ENCODE results near the gene TRMT2B.
"Not testable (repeated sequence)": the region's sequence is repeated elsewhere in the genome, so short reads cannot be mapped to it uniquely, and the experiment has no call there.

The TRMT2B gene

DNA sequence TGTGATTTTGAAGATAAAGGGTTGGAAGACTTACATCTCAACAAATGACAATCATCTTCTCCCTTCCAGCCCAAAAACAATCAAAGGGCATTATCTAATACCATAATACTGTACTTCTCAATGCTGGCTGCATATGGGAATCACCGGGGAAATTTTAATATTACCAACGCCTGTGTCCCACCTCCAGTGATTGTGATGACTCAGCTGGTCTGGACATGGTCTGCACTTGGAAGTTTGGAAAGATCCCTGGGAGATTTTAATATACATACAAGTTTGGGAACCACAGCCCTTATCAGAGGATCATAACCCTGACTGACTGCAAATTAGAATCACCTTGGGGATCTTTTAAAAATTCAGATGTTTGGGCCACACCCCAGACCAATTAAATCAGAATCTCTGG is 52.5 kb downstream of the TRMT2B start:
- DNase-seq: no peak

DNA sequence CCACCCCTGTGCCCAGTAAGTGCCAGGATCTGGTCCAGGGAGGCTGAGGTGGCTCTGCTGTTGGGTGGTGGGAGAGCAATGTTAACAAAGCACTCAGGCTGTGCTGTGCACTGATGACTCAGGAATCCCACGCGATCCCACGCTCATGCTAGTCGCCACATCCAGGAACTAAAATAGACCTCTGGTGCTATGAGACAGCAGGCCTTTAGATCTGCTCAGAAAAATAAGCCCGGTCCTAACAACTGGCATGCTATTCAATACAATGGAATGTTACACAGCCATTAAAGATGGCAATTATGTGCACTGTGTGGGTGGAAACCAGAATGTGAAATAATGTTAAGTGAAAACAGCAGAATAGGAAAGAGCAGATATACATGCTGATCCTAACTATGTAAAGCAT is 56.4 kb downstream of the TRMT2B start:
- DNase-seq: peak; percentile 12

DNA sequence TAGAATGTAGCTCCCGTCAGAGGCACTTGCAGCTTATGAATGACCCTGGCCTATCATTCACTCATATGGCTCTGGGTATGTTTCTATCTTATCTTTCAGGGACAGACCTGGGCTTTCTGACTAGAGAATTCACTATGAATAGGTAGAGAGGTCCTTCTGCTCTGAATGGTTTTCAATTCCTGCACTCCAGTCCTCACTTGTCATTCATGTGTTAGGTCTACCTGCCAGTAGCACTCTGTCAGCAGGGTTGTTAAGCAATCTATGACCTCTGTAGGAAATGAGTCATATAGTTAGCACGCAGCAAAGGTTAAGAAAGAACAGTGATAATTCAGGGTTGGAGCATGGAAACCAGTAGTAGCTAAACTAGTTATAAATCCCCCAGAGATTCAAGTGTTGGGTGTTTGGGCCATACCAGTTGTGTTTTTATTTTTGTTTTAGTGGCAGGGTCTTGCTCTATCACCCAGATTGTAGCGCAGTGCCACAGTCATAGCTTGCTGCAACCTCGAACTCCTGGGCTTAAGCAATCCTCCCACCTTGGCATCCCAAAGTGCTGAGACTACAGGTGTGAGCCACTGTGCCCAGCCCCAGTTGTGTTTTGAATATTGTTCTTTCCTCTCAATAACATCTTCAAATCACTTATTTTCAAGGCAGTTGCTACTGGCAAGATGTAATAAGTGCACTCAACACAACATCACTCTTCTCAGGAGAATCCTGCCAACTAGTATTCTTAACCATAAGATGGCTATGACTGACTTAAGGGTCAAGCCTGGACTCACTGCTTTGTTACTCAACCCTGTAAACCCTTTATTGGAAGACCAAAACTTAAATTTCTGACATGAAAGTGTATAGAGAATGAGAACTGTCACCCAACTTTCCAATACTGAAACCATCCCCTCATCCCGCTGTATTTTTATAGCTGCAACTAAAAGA is 57.3 kb downstream of the TRMT2B start:
- peak; percentile 69 for DNase-seq

DNA sequence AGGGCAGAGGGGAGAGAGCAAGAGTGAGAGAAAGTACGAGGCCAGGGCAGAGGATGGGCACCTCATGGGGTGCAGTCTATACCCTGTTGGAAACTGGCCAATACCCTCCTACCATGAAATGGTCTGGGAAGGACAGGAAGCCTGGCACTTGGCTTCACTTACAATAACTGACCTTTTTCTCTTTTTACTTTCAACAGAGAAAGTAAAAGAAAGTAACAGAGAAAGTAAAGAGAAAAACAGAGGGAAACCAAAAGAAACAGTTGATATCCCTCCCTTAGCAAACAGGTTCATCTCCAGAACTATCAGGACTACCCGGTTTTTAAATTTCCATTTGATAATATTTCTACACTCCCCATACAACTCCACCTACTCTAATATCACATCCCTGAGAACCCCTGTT is 61.8 kb downstream of the TRMT2B start:
- DNase-seq: no peak

DNA sequence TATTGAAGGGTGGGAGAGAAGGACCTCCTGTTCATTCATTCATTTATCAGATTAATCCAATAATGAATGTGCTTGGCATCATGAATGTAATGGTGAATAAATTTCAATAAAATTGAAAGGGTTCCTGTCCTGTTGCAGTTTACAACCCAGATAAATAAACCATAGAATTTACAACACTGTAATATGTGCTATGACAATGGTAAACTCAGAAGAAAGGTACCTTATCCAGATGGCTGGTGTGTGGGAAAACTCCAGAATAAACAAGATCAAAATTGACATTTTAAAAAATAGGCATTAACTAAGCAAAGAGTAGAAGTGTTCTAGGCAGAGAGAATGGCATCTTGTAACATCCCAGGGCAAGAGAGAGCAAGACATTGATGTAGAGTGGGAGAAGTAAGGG is 67.1 kb downstream of the TRMT2B start:
- DNase-seq: no peak

DNA sequence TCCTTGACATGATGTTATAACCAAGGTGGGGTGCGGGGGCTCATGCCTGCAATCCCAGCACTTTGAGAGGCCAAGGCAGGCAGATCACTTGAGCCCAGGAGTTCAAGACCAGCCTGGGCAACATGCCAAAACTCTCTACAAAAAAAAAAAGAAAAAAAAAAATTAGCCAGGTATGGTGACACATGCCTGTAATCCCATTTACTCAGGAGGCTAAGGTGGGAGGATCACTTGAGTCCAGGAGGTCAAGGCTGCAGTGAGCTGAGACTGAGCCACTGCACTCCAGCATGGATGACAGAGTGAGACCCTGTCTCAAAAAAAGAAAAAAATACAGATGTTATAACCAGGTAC is 70.4 kb downstream of the TRMT2B start:
- not testable (repeated sequence) for DNase-seq

DNA sequence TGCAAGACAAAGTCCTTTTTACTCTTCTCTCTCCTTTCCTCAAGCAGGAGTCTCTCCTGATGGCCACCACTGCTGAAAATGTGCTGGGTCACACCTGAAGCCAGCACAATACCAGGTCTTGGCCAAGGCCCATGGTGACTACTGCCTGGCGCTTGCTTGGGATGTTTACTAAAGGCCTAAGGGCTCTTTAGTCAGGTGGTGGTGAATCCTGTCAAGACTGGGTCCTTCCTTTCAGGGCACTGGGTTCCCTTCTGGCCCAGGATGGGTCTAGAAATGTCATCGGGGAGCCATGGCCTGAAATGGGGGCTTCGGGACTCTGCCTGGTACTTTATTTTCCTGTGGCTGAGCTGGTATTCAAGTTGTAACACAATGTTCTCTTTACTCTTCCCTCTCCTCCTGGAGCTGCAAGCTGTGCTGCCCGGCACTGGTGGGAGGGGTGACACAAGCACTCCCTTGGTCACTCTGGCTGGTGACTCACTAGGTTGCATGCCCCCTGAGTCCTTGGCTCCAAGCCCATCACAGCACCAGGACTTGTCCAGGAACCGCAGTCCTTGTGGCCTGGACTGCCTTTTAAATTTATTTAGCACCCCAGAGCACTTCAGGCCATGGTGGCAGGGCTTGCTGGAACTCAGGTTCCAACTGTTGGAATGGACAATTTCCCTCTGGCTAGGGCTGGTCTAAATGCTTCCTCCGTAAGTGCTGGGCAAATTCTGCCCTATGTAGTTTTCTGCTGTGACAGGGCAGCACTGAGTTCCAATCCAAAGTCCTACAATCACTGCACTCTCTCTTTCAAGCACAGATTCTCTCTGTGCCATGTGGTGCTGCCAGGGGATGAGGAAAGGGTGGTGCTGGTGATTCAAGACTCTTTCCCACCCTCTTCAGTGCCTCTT is 71.1 kb downstream of the TRMT2B start:
- DNase-seq: no peak

DNA sequence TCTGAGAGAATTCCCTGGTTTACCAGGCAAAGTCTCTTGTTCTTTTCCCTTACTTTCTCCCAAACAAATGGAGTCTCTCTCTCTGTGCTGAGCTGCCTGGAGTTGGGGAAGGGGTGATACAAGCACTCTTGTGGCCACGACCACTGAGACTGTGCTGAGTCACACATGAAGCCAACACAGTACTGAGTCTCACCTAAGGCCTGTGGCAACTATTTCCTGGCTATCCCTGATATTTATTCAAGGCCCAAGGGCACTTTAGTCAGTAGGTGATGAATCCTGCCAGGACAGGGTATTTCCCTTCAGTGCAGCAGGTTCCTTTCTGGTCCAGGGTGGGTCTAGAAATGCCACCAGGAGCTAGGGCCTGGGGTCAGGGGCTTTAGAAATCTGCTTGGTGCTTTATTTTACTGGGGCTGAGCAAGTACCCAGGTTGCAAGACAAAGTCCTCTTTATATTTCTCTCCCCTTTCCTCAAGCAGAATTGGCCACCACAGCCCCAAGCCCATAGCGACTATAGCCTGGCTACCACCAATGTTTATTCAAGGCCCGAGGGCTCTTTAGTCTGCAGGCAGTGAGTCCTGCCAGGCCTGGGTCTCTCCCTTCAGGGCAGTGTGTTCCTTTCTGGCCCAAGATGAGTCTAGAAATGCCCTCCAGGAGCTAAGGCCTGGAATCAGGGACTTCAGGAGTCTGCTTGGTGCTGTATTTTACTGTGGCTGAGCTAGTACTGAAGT is 71.9 kb downstream of the TRMT2B start:
- peak; percentile 3 for DNase-seq

DNA sequence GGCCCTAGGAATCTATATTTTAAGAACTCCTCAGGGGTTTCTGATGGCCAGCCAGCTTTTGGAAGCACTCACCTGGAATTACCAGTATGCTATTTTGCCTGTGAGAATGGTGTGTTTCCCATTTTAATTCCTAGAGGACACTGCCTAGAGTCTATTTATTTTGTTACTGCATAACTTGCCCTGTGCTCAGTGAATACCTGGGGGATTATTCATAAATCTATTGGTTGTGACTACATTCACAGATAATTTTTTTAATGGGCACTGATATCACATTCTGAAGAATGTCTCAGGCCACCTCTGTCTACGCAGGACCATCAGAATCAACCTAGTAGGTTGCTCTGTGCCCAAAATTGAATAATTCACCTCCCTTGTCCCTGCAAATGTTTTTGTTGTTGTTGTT is 75.7 kb downstream of the TRMT2B start:
- no peak for DNase-seq

DNA sequence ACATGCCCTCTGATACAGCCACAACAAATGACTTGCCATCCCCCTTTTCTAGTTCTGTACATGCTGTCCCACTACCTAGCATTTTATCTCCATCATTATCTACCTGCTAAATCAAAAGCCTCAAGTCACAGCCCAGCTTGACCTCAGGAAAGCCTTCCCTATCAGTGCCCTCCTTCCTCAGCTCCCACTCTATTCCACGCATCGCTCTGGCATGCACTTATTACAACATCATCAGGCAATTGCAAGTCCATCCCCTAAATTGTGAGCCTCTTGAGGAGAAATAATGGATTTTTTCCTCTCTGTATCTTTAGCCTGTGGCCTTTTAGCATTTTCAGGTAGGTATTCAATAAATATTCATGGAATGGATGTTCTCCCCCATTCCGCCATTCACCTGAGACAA is 76.7 kb downstream of the TRMT2B start:
- no peak for DNase-seq

DNA sequence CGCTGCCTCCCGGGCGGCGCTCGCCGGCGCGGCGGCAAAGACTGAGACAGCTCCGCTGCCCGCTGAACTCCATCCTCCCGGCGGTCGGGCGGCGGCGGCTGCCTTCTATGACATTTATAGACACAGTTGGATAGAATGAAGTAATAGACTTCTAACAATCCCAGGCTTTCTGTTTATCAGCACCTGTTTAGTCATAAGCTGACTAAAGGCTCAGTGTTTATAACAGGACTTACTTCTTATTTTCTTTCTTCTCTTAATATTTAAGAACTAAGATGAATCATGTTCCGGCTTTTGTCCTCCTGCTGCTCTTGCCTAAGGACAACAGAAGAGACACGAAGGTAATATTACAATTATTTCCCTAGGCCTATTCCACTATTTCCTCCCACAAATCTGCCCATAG is 78.5 kb downstream of the TRMT2B start:
- no peak for DNase-seq

DNA sequence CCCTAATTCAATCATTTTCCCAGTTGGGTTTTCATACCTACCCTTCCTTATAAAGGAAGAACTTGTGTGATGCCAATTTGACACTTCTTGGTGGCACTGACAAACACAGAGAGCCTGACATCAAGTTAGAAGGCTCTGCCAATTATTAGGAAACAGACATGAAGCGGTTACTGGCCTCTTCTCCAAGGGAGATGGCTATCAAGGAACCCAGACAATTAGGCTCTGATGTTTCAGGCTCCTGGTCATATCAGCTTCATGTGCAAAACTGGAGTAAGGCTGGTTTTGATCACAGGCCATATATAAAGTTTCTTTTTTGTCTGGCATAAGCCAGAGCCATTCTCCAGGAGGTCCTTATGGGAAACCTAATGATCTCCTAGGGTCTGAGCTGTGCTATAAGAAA is 82.0 kb downstream of the TRMT2B start:
- no peak for DNase-seq

DNA sequence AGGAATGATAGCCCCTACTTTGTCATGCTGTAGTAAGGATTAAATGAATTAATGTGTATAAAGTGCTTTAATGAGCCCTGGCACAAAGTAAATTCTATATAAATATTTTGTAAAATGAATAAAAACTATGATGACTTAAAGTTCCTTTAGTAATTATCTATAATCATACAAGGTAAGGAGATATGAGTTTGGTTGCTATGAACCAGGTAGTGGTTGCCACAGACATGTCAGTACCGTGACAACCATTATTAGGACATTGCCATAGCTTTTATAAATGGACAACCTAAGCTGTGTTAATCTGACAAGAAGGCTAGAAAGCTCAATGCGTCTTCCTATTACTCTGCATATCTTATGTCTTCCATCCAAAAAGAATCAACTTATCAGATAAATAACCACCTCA is 82.5 kb downstream of the TRMT2B start, which contains the start of gene ARL13A:
TSS of gene ARL13A (plus strand) at position 301 of the 400 bp plus-strand sequence. CDS start 3,982 bp downstream, outside the sequence.
- no peak for DNase-seq

DNA sequence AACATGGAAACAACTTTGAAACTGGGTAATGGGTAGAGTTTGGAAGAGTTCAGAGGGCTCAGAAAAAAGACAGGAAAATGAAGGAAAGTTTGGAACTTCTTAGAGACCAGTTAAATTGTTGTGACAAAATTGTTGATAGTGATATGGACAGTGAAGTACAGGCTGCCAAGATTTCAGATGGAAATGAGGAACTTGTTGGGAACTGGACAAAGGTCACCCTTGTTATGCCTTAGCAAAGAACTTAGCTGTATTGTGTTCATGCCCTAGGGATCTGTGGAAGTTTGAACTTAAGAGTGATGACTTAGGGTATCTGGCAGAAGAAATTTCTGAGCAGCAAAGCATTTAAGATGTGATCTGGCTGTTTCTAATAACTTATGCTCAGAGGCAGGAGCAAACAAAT is 87.5 kb downstream of the TRMT2B start:
- DNase-seq: no peak

DNA sequence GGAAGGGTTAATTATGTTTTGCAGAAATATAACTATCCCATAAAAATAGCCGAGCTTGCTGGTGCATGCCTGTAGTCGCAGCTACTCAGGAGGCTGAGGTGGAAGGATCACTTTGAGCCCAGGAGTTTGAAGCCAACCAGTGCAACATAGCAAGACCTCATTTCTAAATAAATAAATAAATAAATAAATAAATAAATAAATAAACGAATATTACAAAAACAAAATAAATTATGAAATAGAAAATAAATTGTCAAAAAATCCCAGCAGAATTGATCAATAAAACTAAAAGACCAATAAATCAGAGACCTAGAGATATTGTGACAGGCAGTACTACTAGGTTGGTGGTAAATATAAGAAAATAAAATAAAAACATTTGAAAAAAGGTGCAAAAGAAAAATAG is 89.1 kb downstream of the TRMT2B start:
- DNase-seq: no peak

All from activated CD4-positive, alpha-beta T cell treated with anti-CD3 and anti-CD28 coated beads, Interleukin-2, Interleukin-6, amounts not matched to agents 100 ng/mL and 50 ng/mL, durations not matched to agents 16 hours and 8 hours (primary cell).